NCI-H187 treated with DMSO at 0.1 percent for 48 hours (cell line): ENCODE results near the gene ASAP2.

ENCODE experiments used
- DNase-seq: peaks from one replicate; lab custom pipeline; 2025; lab: John Stamatoyannopoulos, UW

Gene ASAP2

GRCh38 chr2:9430316-9431293 is 224.0 kb downstream of the ASAP2 start:
- no peak for DNase-seq

- no peak for DNase-seq
Observed at GRCh38 chr2:9434489-9434888, 227.9 kb downstream of the ASAP2 start.

- no peak for DNase-seq
Observed at GRCh38 chr2:9439536-9439935, 232.9 kb downstream of the ASAP2 start.

- DNase-seq = no peak
Observed at GRCh38 chr2:9440058-9440727, 233.6 kb downstream of the ASAP2 start.

- DNase-seq = no peak
Observed at GRCh38 chr2:9441556-9441955, 234.9 kb downstream of the ASAP2 start.

- DNase-seq = no peak
Observed at GRCh38 chr2:9443526-9443925, 236.9 kb downstream of the ASAP2 start.

- DNase-seq = no peak
Observed at GRCh38 chr2:9445089-9445488, 238.5 kb downstream of the ASAP2 start.

- no peak for DNase-seq
Observed at GRCh38 chr2:9451231-9451630, 244.6 kb downstream of the ASAP2 start.
